SK-N-SH (cell line): ENCODE measurements around the gene ART5. TPM values are rescaled to one million over a fixed set of nuclear protein-coding genes. Genes with fewer than 3 reads are reported as not detected.

Source experiments
- CTCF ChIA-PET: fragments of 300-600, 350-600 bp; formaldehyde crosslinking; extraction: SDS; loops from one replicate; lab custom pipeline; 2021; lab: Yijun Ruan, JAX
- POLR2A ChIA-PET: fragments of 350-600 bp; sonication (Branson Sonifier 250); formaldehyde crosslinking; extraction: SDS; loops from one replicate; lab custom pipeline; 2020; ENCODE audit warnings: antibody characterized with exemption, inconsistent platforms; lab: Yijun Ruan, JAX
- DNase-seq: peaks from one replicate; pipeline ENCODE4 v3.0.0; 2012
- H2AFZ ChIP-seq: fragments of 200-600 bp; sonication (generic); 2 replicates; pipeline ENCODE4 v1.8.1; 2016; ENCODE audit warnings: antibody characterized with exemption, mild to moderate bottlenecking, low read depth
- H3F3A ChIP-seq: fragments of 200-600 bp; sonication (generic); replicated peaks from 2 replicates; pipeline ENCODE3; 2016; ENCODE audit warnings: antibody characterized with exemption, mild to moderate bottlenecking; ENCODE audit not compliant: insufficient read depth
- H3K27ac ChIP-seq, 2 experiments: fragments of 200-500 bp in 1 of 2; fragments of 200-600 bp in 1 of 2; sonication (Bioruptor generic) in 1 of 2; sonication (generic), shearing (Covaris generic) in 1 of 2; 2 replicates each; pipeline versions ENCODE4 v1.5.1 to v1.6.1; 2014 to 2016; ENCODE audit warnings: low read depth in 2 of 2, inconsistent platforms in 1 of 2, low read length in 1 of 2, mild to moderate bottlenecking in 1 of 2, mixed read lengths in 1 of 2
- H3K27me3 ChIP-seq: fragments of 200-600 bp; sonication (generic), shearing (Covaris generic); 2 replicates; pipeline ENCODE4 v1.6.1; 2016; ENCODE audit warnings: mixed run types; ENCODE audit not compliant: insufficient read depth
- H3K36me3 ChIP-seq, 2 experiments: fragments of 200-500 bp in 1 of 2; fragments of 200-600 bp in 1 of 2; sonication (Bioruptor generic) in 1 of 2; sonication (generic) in 1 of 2; replicated peaks in 1 of 2; 2 replicates each; pipeline versions ENCODE3 to v1.5.1; 2014 to 2016; ENCODE audit warnings: low read length in 1 of 2, mild to moderate bottlenecking in 1 of 2; ENCODE audit not compliant: insufficient read depth in 2 of 2, control insufficient read depth in 1 of 2
- H3K4me1 ChIP-seq, 2 experiments: fragments of 200-500 bp in 1 of 2; fragments of 200-600 bp in 1 of 2; sonication (Bioruptor generic) in 1 of 2; sonication (generic), shearing (Covaris generic) in 1 of 2; 2 replicates each; pipeline versions ENCODE4 v1.5.1 to v1.6.1; 2014 to 2016; ENCODE audit warnings: low read depth in 1 of 2, low read length in 1 of 2, mixed run types in 1 of 2; ENCODE audit not compliant: insufficient read depth in 2 of 2, control insufficient read depth in 1 of 2
- H3K4me2 ChIP-seq: fragments of 200-600 bp; sonication (generic), shearing (Covaris generic); 2 replicates; pipeline ENCODE4 v1.6.1; 2017; ENCODE audit warnings: mixed run types
- H3K4me3 ChIP-seq, 2 experiments: fragments of 200-500 bp in 1 of 2; fragments of 200-600 bp in 1 of 2; sonication (Bioruptor generic) in 1 of 2; sonication (generic), shearing (Covaris generic) in 1 of 2; 2 replicates each; pipeline versions ENCODE4 v1.5.1 to v1.8.1; 2014 to 2016; ENCODE audit warnings: low read depth in 2 of 2, inconsistent platforms in 1 of 2, low read length in 1 of 2, mild to moderate bottlenecking in 1 of 2, mixed read lengths in 1 of 2, moderate library complexity in 1 of 2
- H3K79me2 ChIP-seq: fragments of 200-600 bp; sonication (generic); 2 replicates; pipeline ENCODE4 v1.8.1; 2017; ENCODE audit warnings: mild to moderate bottlenecking; ENCODE audit not compliant: insufficient read depth
- H3K9ac ChIP-seq: fragments of 200-600 bp; sonication (generic); 2 replicates; pipeline ENCODE4 v1.6.1; 2017; ENCODE audit warnings: mixed run types
- H3K9me2 ChIP-seq: fragments of 200-600 bp; sonication (generic); 2 replicates; pipeline ENCODE4 v1.6.1; 2017; ENCODE audit warnings: mixed run types
- H3K9me3 ChIP-seq: fragments of 200-600 bp; sonication (generic); 2 replicates; pipeline ENCODE4 v1.6.1; 2017; ENCODE audit warnings: mixed run types, mild to moderate bottlenecking, moderate library complexity
- H4K20me1 ChIP-seq: fragments of 200-600 bp; sonication (generic); 2 replicates; pipeline ENCODE4 v1.6.1; 2017; ENCODE audit warnings: mild to moderate bottlenecking, mixed run types; ENCODE audit not compliant: insufficient read depth
- CHD2 ChIP-seq: fragments of 150-350 bp; IDR thresholded peaks from 2 replicates; pipeline ENCODE4 v1.6.1; 2018; ENCODE audit warnings: low read length; ENCODE audit not compliant: partially characterized antibody
- ELF1 ChIP-seq: IDR thresholded peaks from 2 replicates; pipeline ENCODE4 v1.4.0; 2012
- EP300 ChIP-seq, 2 experiments: IDR thresholded peaks; 2 replicates each; pipeline versions ENCODE4 v1.4.0 to v1.6.1; 2012; ENCODE audit warnings: borderline replicate concordance in 1 of 2, low read depth in 1 of 2, low read length in 1 of 2
- FOSL2 ChIP-seq: IDR thresholded peaks from 2 replicates; pipeline ENCODE4 v1.4.0; 2012; ENCODE audit warnings: low read depth, mild to moderate bottlenecking, moderate library complexity, borderline replicate concordance
- FOXJ3 ChIP-seq: sonication (generic); formaldehyde crosslinking; IDR thresholded peaks from 2 replicates; pipeline ENCODE4 v1.5.1; 2020; ENCODE audit warnings: mild to moderate bottlenecking, missing genetic modification reagents
- GATA2 ChIP-seq: sonication (generic); formaldehyde crosslinking; IDR thresholded peaks from 2 replicates; pipeline ENCODE4 v1.5.0; 2020; ENCODE audit warnings: mild to moderate bottlenecking, missing genetic modification reagents
- JUND ChIP-seq: IDR thresholded peaks from 2 replicates; pipeline ENCODE4 v1.4.0; 2012
- MAX ChIP-seq: IDR thresholded peaks from 2 replicates; pipeline ENCODE4 v1.4.0; 2012; ENCODE audit warnings: low read depth
- MXI1 ChIP-seq: IDR thresholded peaks from 2 replicates; pipeline ENCODE4 v1.6.1; 2012; ENCODE audit warnings: mild to moderate bottlenecking, low read depth, low read length, improper control_type of control experiment
- NFIC ChIP-seq: IDR thresholded peaks from 2 replicates; pipeline ENCODE4 v1.4.0; 2012; ENCODE audit warnings: borderline replicate concordance
- NRF1 ChIP-seq: IDR thresholded peaks from 2 replicates; pipeline ENCODE4 v1.6.1; 2012; ENCODE audit warnings: low read depth, mild to moderate bottlenecking, low read length
- POLR2AphosphoS5 ChIP-seq: IDR thresholded peaks from 2 replicates; pipeline ENCODE4 v1.6.1; 2012; ENCODE audit warnings: low read depth, low read length
- RAD21 ChIP-seq: IDR thresholded peaks from 2 replicates; pipeline ENCODE4 v1.6.1; 2012; ENCODE audit warnings: mild to moderate bottlenecking, low read length
- RCOR1 ChIP-seq: fragments of 150-350 bp; IDR thresholded peaks from 2 replicates; pipeline ENCODE4 v1.6.1; 2017; ENCODE audit warnings: antibody characterized with exemption, low read length
- RXRA ChIP-seq: IDR thresholded peaks from 2 replicates; pipeline ENCODE4 v1.4.0; 2012; ENCODE audit warnings: low read depth, mild to moderate bottlenecking, borderline replicate concordance
- SIN3A ChIP-seq: IDR thresholded peaks from 2 replicates; pipeline ENCODE4 v1.6.1; 2012; ENCODE audit warnings: low read depth, mild to moderate bottlenecking, low read length, moderate library complexity, borderline replicate concordance
- SMC3 ChIP-seq: IDR thresholded peaks from 2 replicates; pipeline ENCODE4 v1.6.1; 2012; ENCODE audit warnings: low read depth, low read length, improper control_type of control experiment
- WGBS: methylation state at CpG from one replicate; pipeline ENCODE4 v1.1.6; 2017; ENCODE audit warnings: low lambda C conversion rate; 5-methylcytosine and 5-hydroxymethylcytosine counted together
- polyA plus RNA-seq, 3 experiments: library from polyadenylated mRNA; depleted of rRNA; stranded (reverse); fragments of >200 nt; gene quantifications; 2 replicates each; pipeline ENCODE4 v1.2.3, GENCODE V29; 2012
- TF ChIP-seq, protein P1 (sequence below): IDR thresholded peaks from 2 replicates; pipeline ENCODE4; 2012

ART5 gene
- polyA plus RNA-seq, 1 of the 3 experiments (the other 2 are of a cell fraction) = 0.59 TPM

DNA sequence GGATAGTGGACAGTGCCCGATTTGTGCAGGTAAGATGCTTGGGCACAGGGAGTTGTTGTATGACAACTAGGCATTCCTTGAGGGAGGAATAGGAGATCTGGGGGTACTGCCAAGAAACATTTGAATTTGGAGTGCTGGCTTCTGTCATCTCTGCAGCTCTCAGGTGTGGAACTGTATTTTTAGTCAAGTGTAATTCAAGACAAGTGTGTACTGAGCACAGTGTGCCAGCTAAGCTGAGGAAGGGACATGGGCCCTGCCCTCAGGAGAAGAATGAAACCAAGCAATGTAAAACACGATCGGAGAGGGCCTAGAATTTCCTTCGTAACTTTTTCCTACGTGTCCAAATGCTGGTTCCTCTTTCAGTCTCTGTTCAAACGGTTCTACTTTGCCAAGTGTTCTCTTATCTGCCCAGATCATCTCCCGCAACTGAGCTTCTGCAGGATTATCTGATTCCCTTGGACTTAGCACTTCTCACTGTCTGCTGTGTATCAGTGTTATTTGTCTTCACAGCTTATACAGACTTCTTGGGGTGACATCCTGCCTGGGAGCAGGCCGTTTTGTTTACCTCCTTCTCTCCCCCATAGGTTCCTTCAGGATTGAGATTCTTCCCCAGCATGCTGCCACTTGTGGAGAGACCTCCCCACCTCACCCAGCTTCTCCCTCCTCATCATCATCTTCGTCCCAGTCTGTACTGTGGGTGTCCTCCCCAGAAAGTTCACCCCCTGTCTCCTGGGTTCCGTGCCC lies 27.6 kb downstream of the ART5 start:
- Histone ChIP-seq H3K4me2 (no peak overlapping the region), H4K20me1 (no peaks in the 10 kb centered on the region), H2AFZ (no peak overlapping the region), H3K27me3 (no peaks in the 10 kb centered on the region), H3K79me2 (no peaks in the 10 kb centered on the region), H3K9me3 (no peaks in the 10 kb centered on the region), H3K4me1 (no peaks in the 10 kb centered on the region; a peak in 1 of 4 replicates), H3K36me3 (no peaks in the 10 kb centered on the region), H3K9ac (no peak overlapping the region), H3K27ac (no peak overlapping the region), H3F3A (no peaks in the 10 kb centered on the region), H3K9me2 (no peaks in the 10 kb centered on the region), H3K4me3 (no peak overlapping the region)
- ChIA-PET CTCF (interaction anchor here (1.1 to 1.2 kb wide), 3 partner anchors 10 to 18 kb away, joined by 3 read pairs; no protein-coding TSS in a partner anchor), POLR2A (no interaction called here)
- TF ChIP-seq SMC3 (no peak), GATA2 (CRISPR knock-in tag) (0 out of 2 replicates have a peak, but pooled peaks have one; percentile 7), EP300 (IDR thresholded peaks at IDR 0.05; ENCODE audit: borderline replicate concordance in 1 of 2, low read depth in 1 of 2, low read length in 1 of 2) (no peak), RXRA (no peak)
- DNase-seq = no peak
- 54% methylated on average over 10 of the region's 10 CpGs for WGBS

GRCh38 chr11:3611976-3612678 lies 29.7 kb downstream of the ART5 start:
- Histone ChIP-seq H3K36me3 (no peaks in the 10 kb centered on the region), H3K4me1 (no peaks in the 10 kb centered on the region; a peak in 1 of 4 replicates), H3K79me2 (no peaks in the 10 kb centered on the region), H3K4me2 (no peak overlapping the region), H3K9ac (no peak overlapping the region), H2AFZ (no peak overlapping the region)
- WGBS = 75% methylated on average over 3 of the region's 3 CpGs
- ChIA-PET CTCF (no interaction called here), POLR2A (no interaction called here)
- TF ChIP-seq JUND = no peak
- no peak for TF ChIP-seq SIN3A
- TF ChIP-seq SMC3 = no peak
- TF ChIP-seq, all 33 proteins: peak for 0
- Histone ChIP-seq H3K27ac (no peak overlapping the region), H3K27me3 (no peaks in the 10 kb centered on the region), H3K9me3 (no peaks in the 10 kb centered on the region), H3F3A (no peaks in the 10 kb centered on the region), H3K4me3 (no peak overlapping the region), H3K9me2 (no peaks in the 10 kb centered on the region), H4K20me1 (no peaks in the 10 kb centered on the region)
- DNase-seq = no peak

DNA sequence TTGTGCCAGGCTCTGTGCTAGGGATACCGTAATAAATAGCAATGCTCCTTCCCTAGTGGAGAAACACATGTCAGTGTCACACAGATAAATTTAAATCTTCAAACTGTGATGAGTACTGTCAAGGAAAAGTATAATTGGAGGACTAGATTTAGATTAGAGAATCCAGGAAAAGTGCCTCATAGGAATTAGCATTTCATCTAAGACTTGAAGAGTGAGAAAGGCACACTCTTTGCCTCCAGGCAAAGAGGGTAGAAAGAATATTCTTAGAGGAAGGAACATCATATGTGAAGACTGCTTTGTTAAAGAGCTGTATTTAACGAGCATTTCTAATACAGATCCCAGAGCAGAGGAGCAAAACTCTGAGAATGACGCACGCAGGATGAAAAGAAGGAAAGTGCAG lies 30.9 kb downstream of the ART5 start:
- H3K4me2 ChIP-seq = no peak overlapping the region
- TF ChIP-seq FOSL2 (no peak), RCOR1 (no peak), CHD2 (no peak), POLR2AphosphoS5 (no peak), ELF1 (no peak), NFIC (no peak), RAD21 (no peak), FOXJ3 (no peak), NRF1 (no peak), MXI1 (no peak), SIN3A (no peak), MAX (no peak)
- TF ChIP-seq, protein P1, sequence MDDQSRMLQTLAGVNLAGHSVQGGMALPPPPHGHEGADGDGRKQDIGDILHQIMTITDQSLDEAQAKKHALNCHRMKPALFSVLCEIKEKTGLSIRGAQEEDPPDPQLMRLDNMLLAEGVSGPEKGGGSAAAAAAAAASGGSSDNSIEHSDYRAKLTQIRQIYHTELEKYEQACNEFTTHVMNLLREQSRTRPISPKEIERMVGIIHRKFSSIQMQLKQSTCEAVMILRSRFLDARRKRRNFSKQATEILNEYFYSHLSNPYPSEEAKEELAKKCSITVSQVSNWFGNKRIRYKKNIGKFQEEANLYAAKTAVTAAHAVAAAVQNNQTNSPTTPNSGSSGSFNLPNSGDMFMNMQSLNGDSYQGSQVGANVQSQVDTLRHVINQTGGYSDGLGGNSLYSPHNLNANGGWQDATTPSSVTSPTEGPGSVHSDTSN = no peak

More for the DNA sequence above, 30.9 kb downstream of the ART5 start:
- ChIA-PET CTCF (interaction anchor here (1.0 to 2.3 kb wide), 6 partner anchors 14 to 461 kb away, joined by 3 to 9 read pairs (median 5); no protein-coding TSS in a partner anchor), POLR2A (no interaction called here)
- Histone ChIP-seq H3K9me2 (no peaks in the 10 kb centered on the region), H4K20me1 (no peaks in the 10 kb centered on the region), H3K27me3 (no peaks in the 10 kb centered on the region), H3K27ac (no peak overlapping the region), H3F3A (no peaks in the 10 kb centered on the region), H3K4me3 (no peak overlapping the region), H3K4me1 (no peaks in the 10 kb centered on the region; a peak in 1 of 4 replicates), H3K79me2 (no peaks in the 10 kb centered on the region), H2AFZ (no peak overlapping the region), H3K9me3 (no peaks in the 10 kb centered on the region), H3K36me3 (no peaks in the 10 kb centered on the region), H3K9ac (no peak overlapping the region)
- 68% methylated on average over 4 of the region's 4 CpGs for WGBS
- no peak for DNase-seq
